H9 (cell line): Measurements from ENCODE around the gene SEC24C. TPM values are rescaled to one million over a fixed set of nuclear protein-coding genes. Genes with fewer than 3 reads are reported as not detected.

Experiments used
- DNase-seq: peaks from one replicate; pipeline ENCODE4 v3.0.0-alpha.2; 2017
- H2AFZ ChIP-seq: one replicate; pipeline ENCODE4 v1.6.1; 2013; ENCODE audit warnings: mild to moderate bottlenecking, low read length, control low read depth, moderate library complexity
- H2AK5ac ChIP-seq: 2 replicates; pipeline ENCODE4 v1.6.1; 2013; ENCODE audit warnings: low read length, control low read depth, mixed read lengths; ENCODE audit not compliant: insufficient read length
- H2BK120ac ChIP-seq: one replicate; pipeline ENCODE4 v1.6.1; 2013; ENCODE audit warnings: low read depth, mild to moderate bottlenecking, low read length, control low read depth, inconsistent platforms; ENCODE audit not compliant: poor library complexity, severe bottlenecking
- H2BK12ac ChIP-seq: 2 replicates; pipeline ENCODE4 v1.6.1; 2013; ENCODE audit warnings: low read length, control low read depth, mixed read lengths, low read depth; ENCODE audit not compliant: insufficient read length
- H2BK15ac ChIP-seq: 2 replicates; pipeline ENCODE4 v1.6.1; 2013; ENCODE audit warnings: low read depth, low read length, control low read depth
- H2BK20ac ChIP-seq: one replicate; pipeline ENCODE4 v1.6.1; 2013; ENCODE audit warnings: low read depth, mild to moderate bottlenecking, low read length, control low read depth, inconsistent platforms; ENCODE audit not compliant: poor library complexity, severe bottlenecking
- H2BK5ac ChIP-seq: 2 replicates; pipeline ENCODE4 v1.6.1; 2013; ENCODE audit warnings: low read length, control low read depth, mixed read lengths; ENCODE audit not compliant: insufficient read length
- H3K14ac ChIP-seq: 2 replicates; pipeline ENCODE4 v1.6.1; 2013; ENCODE audit warnings: low read length, control low read depth; ENCODE audit not compliant: insufficient read depth
- H3K18ac ChIP-seq: 2 replicates; pipeline ENCODE4 v1.6.1; 2013; ENCODE audit warnings: low read depth, mild to moderate bottlenecking, mixed read lengths, low read length, control low read depth; ENCODE audit not compliant: insufficient read length
- H3K23ac ChIP-seq: 2 replicates; pipeline ENCODE4 v1.6.1; 2013; ENCODE audit warnings: low read length, control low read depth, mixed read lengths, low read depth; ENCODE audit not compliant: insufficient read length
- H3K23me2 ChIP-seq: 2 replicates; pipeline ENCODE4 v1.6.1; 2013; ENCODE audit warnings: low read depth, mild to moderate bottlenecking, mixed read lengths, low read length, control low read depth; ENCODE audit not compliant: insufficient read length, poor library complexity, severe bottlenecking
- H3K27ac ChIP-seq: 2 replicates; pipeline ENCODE4 v1.5.1; 2013; ENCODE audit warnings: low read length, control low read depth, mixed read lengths, low read depth; ENCODE audit not compliant: insufficient read length
- H3K27me3 ChIP-seq: 2 replicates; pipeline ENCODE4 v1.6.1; 2013; ENCODE audit warnings: low read length, control low read depth, inconsistent platforms; ENCODE audit not compliant: insufficient read depth
- H3K4ac ChIP-seq: 2 replicates; pipeline ENCODE4 v1.6.1; 2013; ENCODE audit warnings: low read depth, mild to moderate bottlenecking, control low read depth, inconsistent platforms, low read length, moderate library complexity
- H3K4me1 ChIP-seq: 2 replicates; pipeline ENCODE4 v1.6.1; 2013; ENCODE audit warnings: low read length, control low read depth, inconsistent platforms; ENCODE audit not compliant: insufficient read depth
- H3K4me2 ChIP-seq: 2 replicates; pipeline ENCODE4 v1.6.1; 2013; ENCODE audit warnings: low read length, control low read depth, mixed read lengths; ENCODE audit not compliant: insufficient read length, insufficient read depth
- H3K56ac ChIP-seq: 2 replicates; pipeline ENCODE4 v1.6.1; 2013; ENCODE audit warnings: low read depth, mild to moderate bottlenecking, mixed read lengths, low read length, control low read depth; ENCODE audit not compliant: insufficient read length
- H3K79me1 ChIP-seq: 2 replicates; pipeline ENCODE4 v1.6.1; 2013; ENCODE audit warnings: low read depth, mild to moderate bottlenecking, moderate library complexity, low read length, control low read depth, inconsistent platforms; ENCODE audit not compliant: insufficient read depth, poor library complexity, severe bottlenecking
- H3K79me2 ChIP-seq: 2 replicates; pipeline ENCODE4 v1.6.1; 2013; ENCODE audit warnings: low read length, control low read depth, inconsistent platforms; ENCODE audit not compliant: insufficient read depth
- H3K9ac ChIP-seq: 2 replicates; pipeline ENCODE4 v1.6.1; 2013; ENCODE audit warnings: low read length, control low read depth, mixed read lengths; ENCODE audit not compliant: insufficient read length; ENCODE audit errors: extremely low read depth
- H3K9me3 ChIP-seq: one replicate; pipeline ENCODE4 v1.6.1; 2013; ENCODE audit warnings: low read depth, low read length, inconsistent platforms; ENCODE audit not compliant: control insufficient read depth
- H3T11ph ChIP-seq: one replicate; pipeline ENCODE4 v1.6.1; 2013; ENCODE audit warnings: mild to moderate bottlenecking, low read length, control low read depth, inconsistent platforms
- H4K20me1 ChIP-seq: one replicate; pipeline ENCODE4 v1.6.1; 2013; ENCODE audit not compliant: control insufficient read depth, insufficient read length, insufficient read depth
- H4K5ac ChIP-seq: 2 replicates; pipeline ENCODE4 v1.6.1; 2013; ENCODE audit warnings: low read depth, mild to moderate bottlenecking, mixed read lengths, low read length, control low read depth; ENCODE audit not compliant: insufficient read length
- H4K8ac ChIP-seq: replicated peaks from 2 replicates; pipeline ENCODE4 v1.6.1; 2013; ENCODE audit warnings: low read length, control low read depth, mixed read lengths, low read depth; ENCODE audit not compliant: insufficient read length
- H4K91ac ChIP-seq: 2 replicates; pipeline ENCODE4 v1.6.1; 2013; ENCODE audit warnings: low read depth, mild to moderate bottlenecking, moderate library complexity, mixed read lengths, low read length, control low read depth; ENCODE audit not compliant: insufficient read length
- H3K27ac Mint-ChIP-seq, 3 experiments: 2 replicates in 2 of 3; 3 replicates in 1 of 3; pipeline ENCODE4 v1.8.0; 2020 to 2021; ENCODE audit warnings: mixed read lengths in 3 of 3, mild to moderate bottlenecking in 1 of 3, moderate library complexity in 1 of 3
- H3K27me3 Mint-ChIP-seq: 2 replicates; pipeline ENCODE4 v1.8.0; 2021; ENCODE audit warnings: low read depth, mild to moderate bottlenecking, moderate library complexity, mixed read lengths
- H3K36me3 Mint-ChIP-seq, 3 experiments: 2 replicates in 2 of 3; 3 replicates in 1 of 3; pipeline ENCODE4 v1.8.0; 2020 to 2021; ENCODE audit warnings: low read depth in 3 of 3, mixed read lengths in 3 of 3; ENCODE audit not compliant: insufficient read depth in 1 of 3
- H3K4me1 Mint-ChIP-seq, 2 experiments: 2 replicates each; pipeline ENCODE4 v1.8.0; 2020; ENCODE audit warnings: mixed read lengths in 2 of 2
- H3K4me3 Mint-ChIP-seq, 2 experiments: 2 replicates in 1 of 2; 3 replicates in 1 of 2; pipeline ENCODE4 v1.8.0; 2020 to 2021; ENCODE audit warnings: mild to moderate bottlenecking in 2 of 2, mixed read lengths in 2 of 2, moderate library complexity in 1 of 2
- H3K9me3 Mint-ChIP-seq, 2 experiments: 2 replicates in 1 of 2; 3 replicates in 1 of 2; pipeline ENCODE4 v1.8.0; 2020; ENCODE audit warnings: mild to moderate bottlenecking in 2 of 2, mixed read lengths in 2 of 2, moderate library complexity in 1 of 2
- CTCF ChIP-seq: fragments of 200-600 bp; sonication (generic); conservative IDR thresholded peaks from 3 replicates; pipeline ENCODE4 v1.8.0; 2021; ENCODE audit warnings: antibody characterized with exemption, mild to moderate bottlenecking
- WGBS: extraction: QIAGEN DNeasy Blood & Tissue Kit; methylation state at CpG from one replicate; pipeline ENCODE4 v1.1.7; 2013; ENCODE audit warnings: missing lambda C conversion rate, low lambda C conversion rate, mixed read lengths; ENCODE audit not compliant: insufficient read length; ENCODE audit errors: extremely low coverage; 5-methylcytosine and 5-hydroxymethylcytosine counted together
- total RNA-seq: library from RNA; stranded (reverse); gene quantifications from 2 replicates; pipeline ENCODE4 v1.2.1, GENCODE V29; 2021

SEC24C gene
- total RNA-seq, 1 experiment from 2014 or later: 62.4 TPM

- no peak overlapping the region for H2BK120ac ChIP-seq
- Mint-ChIP-seq H3K9me3 (no peaks in the 10 kb centered on the region), H3K27me3 (no peaks in the 10 kb centered on the region), H3K27ac (peak overlapping the region in 1 of 3 experiments; percentile 36; a peak in 1 of 7 replicates), H3K4me1 (peaks cover 28 to 32% of the 10 kb centered on the region in 2 experiments), H3K36me3 (peaks cover 8 to 38% (median 34%) of the 10 kb centered on the region in 3 experiments; a peak in 6 of 7 replicates), H3K4me3 (peak overlapping the region; percentile 60 to 99; a peak in 4 of 5 replicates)
- no peak overlapping the region for H3K56ac ChIP-seq
- H2AFZ ChIP-seq: no peak overlapping the region
- no peak overlapping the region for H4K5ac ChIP-seq
- H2BK15ac ChIP-seq: no peak overlapping the region
- WGBS: no CpG with 5 or more reads among the region's 3 CpGs
- no peak overlapping the region for H3K18ac ChIP-seq
- H4K20me1 ChIP-seq: no peaks in the 10 kb centered on the region
- H3K4ac ChIP-seq: no peak overlapping the region
- no peak for DNase-seq
- no peak overlapping the region for H3K9ac ChIP-seq
- no peak overlapping the region for H3K27ac ChIP-seq
- peaks cover 11% of the 10 kb centered on the region for H3K79me1 ChIP-seq
- no peaks in the 10 kb centered on the region for H3K9me3 ChIP-seq
- H3K27me3 ChIP-seq: no peaks in the 10 kb centered on the region
- H2BK20ac ChIP-seq: no peak overlapping the region
- no peak overlapping the region for H4K91ac ChIP-seq
- H3K23me2 ChIP-seq: peaks cover 3% of the 10 kb centered on the region
- no peak overlapping the region for H3K23ac ChIP-seq
- H3K79me2 ChIP-seq: peaks cover 10% of the 10 kb centered on the region; the same call in 1 of the 2 replicates
- no peak for TF ChIP-seq CTCF
- no peak overlapping the region for H4K8ac ChIP-seq
- no peak overlapping the region for H3T11ph ChIP-seq
- H2BK12ac ChIP-seq: no peak overlapping the region
- H2BK5ac ChIP-seq: no peak overlapping the region
- H3K14ac ChIP-seq: no peak overlapping the region
- no peak overlapping the region for H3K4me2 ChIP-seq
- no peaks in the 10 kb centered on the region; the same call in 1 of the 2 replicates for H3K4me1 ChIP-seq
- no peak overlapping the region for H2AK5ac ChIP-seq
These were observed 35.5 kb downstream of the SEC24C start for GRCh38 chr10:73779539-73780197.
